ENCODE results near the gene PTPN20.

The PTPN20 gene

DNA sequence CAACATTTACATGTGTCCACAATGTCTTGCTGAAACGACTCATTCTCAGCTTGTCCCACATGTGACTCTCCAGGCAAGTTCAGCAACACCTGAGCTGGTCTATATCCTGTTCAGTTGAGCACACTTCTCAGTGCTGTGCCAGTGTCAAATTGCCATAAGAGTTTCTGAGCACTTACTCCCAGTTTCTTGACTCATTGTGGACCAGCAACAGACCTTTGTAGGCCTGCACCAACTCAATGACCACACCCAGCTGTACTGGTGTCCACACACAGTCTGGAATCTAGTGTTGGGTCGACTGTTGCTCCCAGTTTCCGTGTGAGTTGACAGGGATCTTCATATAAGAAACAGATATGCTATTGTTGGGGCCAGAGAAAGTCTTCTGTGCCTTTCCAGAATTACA lies 88.0 kb downstream of the PTPN20 start:
- H3K4me3 Mint-ChIP-seq: no peak overlapping the region
- no peak overlapping the region for H3K27ac Mint-ChIP-seq
- DNase-seq (ENCODE audit: low spot score in 2 of 2): no peak
- H3K9me3 Mint-ChIP-seq: no peaks in the 10 kb centered on the region
- no peaks in the 10 kb centered on the region for H3K4me1 Mint-ChIP-seq
- no peaks in the 10 kb centered on the region for H3K36me3 Mint-ChIP-seq
- no peak for ATAC-seq

DNA sequence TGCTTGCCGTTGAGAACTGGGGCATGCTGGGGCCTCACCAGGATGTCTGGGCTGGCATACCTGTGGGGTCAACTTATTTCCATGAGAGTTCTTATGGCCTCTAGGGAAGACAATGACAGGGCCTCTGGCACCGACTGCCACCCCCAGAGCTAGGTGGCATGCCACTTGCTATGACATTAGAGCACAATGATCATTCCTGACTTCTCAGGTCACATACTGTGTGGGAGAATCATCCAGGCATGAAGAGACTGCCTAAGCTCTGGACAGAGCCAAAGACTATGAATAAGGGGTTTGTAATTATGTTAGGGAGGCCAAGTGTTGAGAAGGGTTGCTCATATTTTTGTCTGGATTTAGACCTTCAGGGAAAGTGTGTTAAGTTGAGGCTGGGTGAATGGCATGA lies 97.5 kb downstream of the PTPN20 start:
- H3K9me3 Mint-ChIP-seq: no peaks in the 10 kb centered on the region
- no peak for DNase-seq (ENCODE audit: low spot score in 2 of 2)
- peak; percentile 21 for ATAC-seq
- no peak overlapping the region for H3K27ac Mint-ChIP-seq
- H3K4me3 Mint-ChIP-seq: no peak overlapping the region
- H3K36me3 Mint-ChIP-seq: no peaks in the 10 kb centered on the region
- H3K4me1 Mint-ChIP-seq: no peaks in the 10 kb centered on the region

GRCh38 chr10:47009215-47009838 lies 98.1 kb downstream of the PTPN20 start:
- Mint-ChIP-seq H3K9me3 (no peaks in the 10 kb centered on the region), H3K27ac (no peak overlapping the region), H3K36me3 (no peaks in the 10 kb centered on the region), H3K4me1 (no peaks in the 10 kb centered on the region), H3K4me3 (no peak overlapping the region)
- DNase-seq (ENCODE audit: low spot score in 2 of 2): no peak
- ATAC-seq: no peak

DNA sequence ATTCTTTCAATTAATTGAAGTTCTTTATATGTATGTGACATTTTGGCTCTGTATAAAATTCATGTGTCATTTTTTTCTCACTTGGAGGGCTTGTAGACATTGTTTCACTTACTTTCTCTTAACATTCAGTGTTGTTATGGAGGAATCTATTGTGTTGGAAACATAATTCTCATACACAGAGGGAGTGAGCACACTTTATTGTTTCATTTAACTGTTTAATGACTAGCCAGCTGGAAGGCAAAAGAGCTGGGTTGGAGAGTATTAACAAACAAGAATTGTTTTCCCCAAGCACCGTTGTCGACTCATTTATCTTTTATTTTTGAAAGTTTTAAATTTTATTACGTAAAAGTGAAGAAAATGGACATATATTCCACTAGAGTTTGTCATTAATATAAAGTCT lies 98.8 kb downstream of the PTPN20 start:
- Mint-ChIP-seq H3K27ac (no peak overlapping the region), H3K36me3 (no peaks in the 10 kb centered on the region), H3K4me1 (no peaks in the 10 kb centered on the region), H3K9me3 (no peaks in the 10 kb centered on the region), H3K4me3 (no peak overlapping the region)
- no peak for DNase-seq (ENCODE audit: low spot score in 2 of 2)
- no peak for ATAC-seq

DNA sequence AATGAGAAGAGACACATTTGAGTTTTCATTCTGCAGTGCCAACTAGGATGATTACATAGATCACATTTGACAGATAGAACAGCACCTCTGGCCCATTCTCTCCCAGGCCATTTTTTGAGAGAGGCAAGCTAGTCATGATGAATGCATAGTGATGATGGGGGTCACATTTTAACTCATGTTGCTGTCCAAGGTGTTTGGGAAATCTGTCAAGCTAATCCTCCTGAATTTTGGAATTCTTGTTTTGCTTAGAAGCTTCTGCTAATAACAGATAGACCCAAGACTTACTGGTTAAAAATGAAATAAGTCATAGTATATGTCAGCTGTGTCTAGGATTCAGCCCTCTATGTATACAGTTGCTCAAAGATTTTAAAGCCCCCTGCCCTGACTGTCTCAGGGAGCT lies 101.0 kb downstream of the PTPN20 start:
- Mint-ChIP-seq H3K4me1 (no peaks in the 10 kb centered on the region), H3K9me3 (no peaks in the 10 kb centered on the region), H3K4me3 (no peak overlapping the region), H3K27ac (no peak overlapping the region), H3K36me3 (no peaks in the 10 kb centered on the region)
- ATAC-seq (no peak), DNase-seq (ENCODE audit: low spot score in 2 of 2) (no peak)

GRCh38 chr10:47013507-47014154 lies 102.4 kb downstream of the PTPN20 start:
- DNase-seq (ENCODE audit: low spot score in 2 of 2): no peak
- Mint-ChIP-seq H3K27ac (no peak overlapping the region), H3K4me1 (no peaks in the 10 kb centered on the region), H3K9me3 (no peaks in the 10 kb centered on the region), H3K4me3 (no peak overlapping the region), H3K36me3 (no peaks in the 10 kb centered on the region)
- no peak for ATAC-seq

DNA sequence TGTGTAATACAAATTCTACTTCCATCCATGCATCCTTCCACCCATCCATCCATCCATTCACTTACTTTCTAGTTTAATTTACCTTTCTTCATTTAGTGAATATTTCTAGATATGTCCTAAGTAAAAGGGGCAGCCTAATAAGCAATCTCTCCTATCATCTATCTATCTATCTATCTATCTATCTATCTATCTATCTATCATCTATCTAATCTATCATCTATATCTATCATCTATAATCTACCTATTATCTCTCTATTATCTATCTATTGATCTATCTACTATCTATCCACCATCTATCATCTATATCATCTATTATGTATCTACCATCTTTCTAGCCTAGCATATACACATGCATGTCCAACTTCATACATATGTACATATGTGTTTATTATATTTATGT lies 104.2 kb downstream of the PTPN20 start:
- Mint-ChIP-seq H3K36me3 (no peaks in the 10 kb centered on the region), H3K4me3 (no peak overlapping the region), H3K4me1 (no peaks in the 10 kb centered on the region), H3K9me3 (no peaks in the 10 kb centered on the region), H3K27ac (no peak overlapping the region)
- ATAC-seq (no peak), DNase-seq (ENCODE audit: low spot score in 2 of 2) (no peak)

- ATAC-seq (no peak), DNase-seq (ENCODE audit: low spot score in 2 of 2) (no peak)
- Mint-ChIP-seq H3K9me3 (no peaks in the 10 kb centered on the region), H3K4me1 (no peaks in the 10 kb centered on the region), H3K27ac (no peak overlapping the region), H3K36me3 (no peaks in the 10 kb centered on the region), H3K4me3 (no peak overlapping the region)
These were observed 105.3 kb downstream of the PTPN20 start for GRCh38 chr10:47016564-47016963.

GRCh38 chr10:47018026-47018735 lies 107.0 kb downstream of the PTPN20 start:
- no peak for ATAC-seq
- H3K9me3 Mint-ChIP-seq: no peaks in the 10 kb centered on the region
- DNase-seq (ENCODE audit: low spot score in 2 of 2): no peak
- no peak overlapping the region for H3K4me3 Mint-ChIP-seq
- H3K27ac Mint-ChIP-seq: no peak overlapping the region
- H3K4me1 Mint-ChIP-seq: no peaks in the 10 kb centered on the region
- H3K36me3 Mint-ChIP-seq: no peaks in the 10 kb centered on the region

- Mint-ChIP-seq H3K27ac (no peak overlapping the region), H3K36me3 (no peaks in the 10 kb centered on the region), H3K9me3 (no peaks in the 10 kb centered on the region), H3K4me1 (no peaks in the 10 kb centered on the region), H3K4me3 (no peak overlapping the region)
- DNase-seq (ENCODE audit: low spot score in 2 of 2) (peak in 1 of 2 donors; percentile 28), ATAC-seq (no peak)
These were observed 108.2 kb downstream of the PTPN20 start for GRCh38 chr10:47019155-47020145.

DNA sequence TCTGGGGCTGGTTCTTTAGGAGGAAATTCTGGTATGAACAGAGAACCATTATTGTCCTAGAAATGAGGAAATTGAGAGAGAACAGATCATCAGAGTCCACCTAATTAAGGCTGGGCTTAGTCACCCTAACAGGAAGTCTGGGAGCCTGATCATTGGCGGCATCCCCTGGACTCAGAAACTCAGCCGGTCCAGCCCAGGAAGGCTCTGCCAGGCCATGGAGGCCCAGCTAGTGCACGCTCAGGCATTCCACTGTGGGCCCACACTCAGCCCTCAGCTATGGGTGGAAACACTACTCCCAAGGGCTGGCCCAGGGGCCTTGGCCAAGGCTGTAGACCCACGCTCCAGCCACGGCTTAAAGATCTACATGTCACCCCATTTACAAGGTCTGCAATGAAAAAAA lies 109.2 kb downstream of the PTPN20 start:
- no peak for DNase-seq (ENCODE audit: low spot score in 2 of 2)

DNA sequence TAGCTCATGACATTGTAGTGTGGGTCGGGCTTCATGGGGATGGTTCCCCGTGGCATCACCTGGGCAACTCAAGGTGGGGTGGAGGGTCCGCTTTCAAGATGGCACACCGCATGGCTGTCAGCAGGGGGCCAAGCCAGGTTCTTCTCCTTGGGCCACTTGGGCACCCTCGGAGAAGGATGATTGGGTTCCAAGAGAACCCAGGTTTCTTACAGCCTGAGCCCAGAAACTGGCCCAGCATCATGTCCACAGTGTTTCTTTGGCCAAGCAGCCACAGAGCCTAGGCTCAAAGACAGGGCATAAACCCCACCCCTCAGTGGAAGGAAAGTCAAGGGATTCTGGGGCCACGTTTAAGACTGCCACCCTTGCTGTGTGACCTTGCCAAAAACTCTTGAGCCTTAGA lies 110.6 kb downstream of the PTPN20 start:
- no peaks in the 10 kb centered on the region for H3K4me1 Mint-ChIP-seq
- H3K36me3 Mint-ChIP-seq: no peaks in the 10 kb centered on the region
- H3K27ac Mint-ChIP-seq: no peak overlapping the region
- no peaks in the 10 kb centered on the region for H3K9me3 Mint-ChIP-seq
- H3K4me3 Mint-ChIP-seq: no peak overlapping the region
- DNase-seq (ENCODE audit: low spot score in 2 of 2) (peak in 1 of 2 donors; percentile 34), ATAC-seq (no peak)

More for the DNA sequence above, 109.2 kb downstream of the PTPN20 start:
- no peak overlapping the region for H3K27ac Mint-ChIP-seq
- no peak for ATAC-seq
- no peak overlapping the region for H3K4me3 Mint-ChIP-seq
- no peaks in the 10 kb centered on the region for H3K9me3 Mint-ChIP-seq
- no peaks in the 10 kb centered on the region for H3K4me1 Mint-ChIP-seq
- no peaks in the 10 kb centered on the region for H3K36me3 Mint-ChIP-seq

- ATAC-seq (no peak), DNase-seq (ENCODE audit: low spot score in 2 of 2) (peak in 1 of 2 donors; percentile 45)
- Mint-ChIP-seq H3K36me3 (no peaks in the 10 kb centered on the region), H3K9me3 (no peaks in the 10 kb centered on the region), H3K4me3 (no peak overlapping the region), H3K27ac (no peak overlapping the region), H3K4me1 (no peaks in the 10 kb centered on the region)
These were observed 111.3 kb downstream of the PTPN20 start for GRCh38 chr10:47022311-47023131.

- no peak overlapping the region for H3K27ac Mint-ChIP-seq
- DNase-seq (ENCODE audit: low spot score in 2 of 2) (no peak), ATAC-seq (no peak)
- no peaks in the 10 kb centered on the region for H3K4me1 Mint-ChIP-seq
- no peaks in the 10 kb centered on the region for H3K9me3 Mint-ChIP-seq
- H3K4me3 Mint-ChIP-seq: no peak overlapping the region
- no peaks in the 10 kb centered on the region for H3K36me3 Mint-ChIP-seq
These were observed 112.2 kb downstream of the PTPN20 start for GRCh38 chr10:47023237-47024045.

Data from stimulated activated effector memory CD8-positive, alpha-beta T cell treated with anti-CD3 and anti-CD28 coated beads, Interleukin-12 subunit alpha, Interleukin-12 subunit beta, amount 100 ng/mL, for 72 hours (primary cell).